Neural crest cell (in vitro differentiated cells): ENCODE measurements around the gene OXCT2. TPM values are rescaled to one million over a fixed set of nuclear protein-coding genes. Genes with fewer than 3 reads are reported as not detected.

Source experiments
- DNase-seq: peaks from one replicate; pipeline ENCODE4 v3.0.0; 2021; ENCODE audit warnings: low read depth, mixed read lengths, low spot score
- H3K27ac Mint-ChIP-seq: one replicate; pipeline ENCODE4 v1.8.0; 2021; ENCODE audit warnings: mild to moderate bottlenecking, mixed read lengths; ENCODE audit not compliant: unreplicated experiment
- H3K27me3 Mint-ChIP-seq: 2 replicates; pipeline ENCODE4 v1.8.0; 2021; ENCODE audit warnings: low read depth, mild to moderate bottlenecking, mixed read lengths
- H3K36me3 Mint-ChIP-seq: 2 replicates; pipeline ENCODE4 v1.8.0; 2021; ENCODE audit warnings: low read depth, mild to moderate bottlenecking, mixed read lengths
- H3K4me1 Mint-ChIP-seq: 2 replicates; pipeline ENCODE4 v1.8.0; 2021; ENCODE audit warnings: mixed read lengths
- H3K4me3 Mint-ChIP-seq: one replicate; pipeline ENCODE4 v1.8.0; 2021; ENCODE audit warnings: mild to moderate bottlenecking, mixed read lengths
- H3K9me3 Mint-ChIP-seq: 2 replicates; pipeline ENCODE4 v1.8.0; 2021; ENCODE audit warnings: mixed read lengths
- total RNA-seq: library from RNA; stranded (reverse); gene quantifications from 2 replicates; pipeline ENCODE4 v1.2.1, GENCODE V29; 2021
- TF ChIP-seq, protein P1 (sequence below): fragments of 200-600 bp; sonication (generic); conservative IDR thresholded peaks from 2 replicates; pipeline ENCODE4 v1.5.0; 2021; ENCODE audit warnings: antibody characterized with exemption, mild to moderate bottlenecking

Gene OXCT2
- total RNA-seq, 1 donor from 2014 or later = 0.77 TPM

- Mint-ChIP-seq H3K36me3 (peaks cover 11% of the 10 kb centered on the region), H3K27me3 (no peaks in the 10 kb centered on the region), H3K27ac (no peak overlapping the region), H3K4me3 (no peak overlapping the region), H3K9me3 (no peaks in the 10 kb centered on the region), H3K4me1 (no peaks in the 10 kb centered on the region)
- DNase-seq = no peak
- TF ChIP-seq, protein P1, sequence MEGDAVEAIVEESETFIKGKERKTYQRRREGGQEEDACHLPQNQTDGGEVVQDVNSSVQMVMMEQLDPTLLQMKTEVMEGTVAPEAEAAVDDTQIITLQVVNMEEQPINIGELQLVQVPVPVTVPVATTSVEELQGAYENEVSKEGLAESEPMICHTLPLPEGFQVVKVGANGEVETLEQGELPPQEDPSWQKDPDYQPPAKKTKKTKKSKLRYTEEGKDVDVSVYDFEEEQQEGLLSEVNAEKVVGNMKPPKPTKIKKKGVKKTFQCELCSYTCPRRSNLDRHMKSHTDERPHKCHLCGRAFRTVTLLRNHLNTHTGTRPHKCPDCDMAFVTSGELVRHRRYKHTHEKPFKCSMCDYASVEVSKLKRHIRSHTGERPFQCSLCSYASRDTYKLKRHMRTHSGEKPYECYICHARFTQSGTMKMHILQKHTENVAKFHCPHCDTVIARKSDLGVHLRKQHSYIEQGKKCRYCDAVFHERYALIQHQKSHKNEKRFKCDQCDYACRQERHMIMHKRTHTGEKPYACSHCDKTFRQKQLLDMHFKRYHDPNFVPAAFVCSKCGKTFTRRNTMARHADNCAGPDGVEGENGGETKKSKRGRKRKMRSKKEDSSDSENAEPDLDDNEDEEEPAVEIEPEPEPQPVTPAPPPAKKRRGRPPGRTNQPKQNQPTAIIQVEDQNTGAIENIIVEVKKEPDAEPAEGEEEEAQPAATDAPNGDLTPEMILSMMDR = no peak
Observed at GRCh38 chr1:39755965-39756659, 15.0 kb downstream of the OXCT2 start.

DNA sequence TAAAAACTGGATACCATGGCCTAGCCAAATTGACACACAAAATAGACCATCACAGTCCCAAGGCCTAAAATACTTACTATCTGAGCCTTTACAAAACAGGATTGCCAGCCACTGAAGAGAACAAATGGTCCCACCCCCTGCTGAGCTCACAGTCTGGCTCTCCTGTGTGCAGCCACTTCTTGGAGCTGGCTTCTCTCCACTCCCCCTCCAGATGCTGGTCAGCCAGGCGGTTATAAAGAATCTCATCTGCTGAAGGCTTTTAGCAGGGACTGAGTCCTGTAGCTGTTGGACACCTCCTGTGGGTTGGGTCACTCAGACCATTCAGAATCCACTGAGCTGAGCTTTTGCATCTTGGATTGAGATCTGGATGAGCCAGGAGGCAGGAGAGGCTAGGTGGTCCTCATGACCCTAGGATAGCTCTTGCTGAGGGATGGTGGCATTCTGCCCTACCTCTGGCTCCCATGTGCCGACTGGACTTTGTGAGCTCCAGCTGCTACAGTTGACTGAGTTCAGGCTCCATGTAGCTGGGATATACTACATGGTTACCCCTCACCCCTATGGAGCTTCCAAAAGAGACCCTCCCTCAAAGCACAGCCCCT is 16.1 kb downstream of the OXCT2 start:
- Mint-ChIP-seq H3K36me3 (peaks cover 15% of the 10 kb centered on the region), H3K4me1 (no peaks in the 10 kb centered on the region), H3K27me3 (no peaks in the 10 kb centered on the region), H3K4me3 (no peak overlapping the region), H3K9me3 (no peaks in the 10 kb centered on the region), H3K27ac (peak overlapping the region; percentile 62)
- TF ChIP-seq, protein P1 = no peak
- no peak for DNase-seq

DNA sequence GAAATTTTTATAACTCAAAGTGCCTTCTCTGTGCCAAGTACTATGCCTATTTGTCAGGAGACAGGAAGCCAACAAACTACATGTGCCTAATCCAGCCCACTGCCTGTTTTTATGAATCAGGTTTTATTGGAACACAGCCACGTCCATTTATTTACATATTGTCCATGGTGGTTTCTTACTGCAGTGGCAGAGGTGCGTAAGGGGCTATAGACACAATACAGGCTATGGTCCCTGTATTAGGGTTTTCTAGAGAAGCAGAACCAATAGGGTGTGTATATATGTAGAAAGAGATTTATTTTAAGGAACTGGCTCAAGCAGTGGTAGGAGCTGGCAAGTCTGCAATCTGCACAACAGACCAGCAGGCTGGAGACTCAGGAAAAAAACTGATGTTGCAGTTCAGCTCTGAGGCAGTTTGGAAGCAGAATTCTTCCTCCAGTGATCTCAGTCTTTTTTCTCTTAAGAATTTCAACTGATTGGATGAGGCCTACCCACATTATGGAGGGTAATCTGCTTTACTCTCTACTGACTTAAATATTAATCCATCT is 17.1 kb downstream of the OXCT2 start:
- TF ChIP-seq, protein P1 = no peak
- Mint-ChIP-seq H3K36me3 (peaks cover 13% of the 10 kb centered on the region), H3K4me1 (no peaks in the 10 kb centered on the region), H3K9me3 (no peaks in the 10 kb centered on the region), H3K27ac (no peak overlapping the region), H3K27me3 (no peaks in the 10 kb centered on the region), H3K4me3 (no peak overlapping the region)
- DNase-seq = no peak

GRCh38 chr1:39753132-39754025 is 17.8 kb downstream of the OXCT2 start:
- H3K4me1 Mint-ChIP-seq = no peaks in the 10 kb centered on the region
- H3K4me3 Mint-ChIP-seq = no peak overlapping the region
- H3K36me3 Mint-ChIP-seq = peaks cover 13% of the 10 kb centered on the region
- no peak for DNase-seq
- no peaks in the 10 kb centered on the region for H3K27me3 Mint-ChIP-seq
- no peaks in the 10 kb centered on the region for H3K9me3 Mint-ChIP-seq
- H3K27ac Mint-ChIP-seq = no peak overlapping the region
- TF ChIP-seq, protein P1 = no peak

- Mint-ChIP-seq H3K9me3 (no peaks in the 10 kb centered on the region), H3K4me1 (no peaks in the 10 kb centered on the region), H3K27ac (no peak overlapping the region), H3K4me3 (no peak overlapping the region), H3K27me3 (no peaks in the 10 kb centered on the region), H3K36me3 (peaks cover 10% of the 10 kb centered on the region)
- no peak for DNase-seq
- TF ChIP-seq, protein P1 = no peak
Observed at GRCh38 chr1:39752703-39753102, 18.4 kb downstream of the OXCT2 start.
